Activated CD8-positive, alpha-beta memory T cell treated with anti-CD3 and anti-CD28 coated beads for 1 hour (primary cell): ENCODE data around the gene MYLK4.

Source experiments
- DNase-seq, 2 donors: peaks; one replicate each; pipeline ENCODE4 v3.0.0-alpha.2; 2020; ENCODE audit warnings: low read depth in 1 of 2; ENCODE audit errors: extremely low read depth in 1 of 2

The MYLK4 gene

DNA sequence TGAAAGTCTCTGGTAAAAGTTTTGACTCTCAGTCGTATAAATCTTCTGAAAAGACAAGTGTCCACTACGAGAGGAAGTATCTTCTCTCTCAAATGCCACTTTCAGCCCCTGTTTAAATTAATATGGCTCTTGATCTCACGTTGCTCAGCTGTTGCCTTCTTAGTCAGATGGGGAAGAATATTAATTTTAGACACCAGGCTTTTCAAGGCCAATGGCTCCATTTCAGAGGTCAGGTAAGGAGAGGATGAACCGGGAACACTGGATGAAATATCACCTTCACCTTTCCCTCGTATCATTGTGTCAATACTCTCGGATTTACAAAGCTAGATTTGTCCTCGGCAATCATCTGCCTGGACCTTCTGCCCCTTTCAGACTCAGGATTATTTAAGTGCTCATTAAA, at the start of gene MYLK4:
TSS of gene MYLK4 (minus strand) at position 91 of the 400 bp plus-strand sequence. CDS start 1,628 bp downstream, outside the sequence.
- DNase-seq: no peak

DNA sequence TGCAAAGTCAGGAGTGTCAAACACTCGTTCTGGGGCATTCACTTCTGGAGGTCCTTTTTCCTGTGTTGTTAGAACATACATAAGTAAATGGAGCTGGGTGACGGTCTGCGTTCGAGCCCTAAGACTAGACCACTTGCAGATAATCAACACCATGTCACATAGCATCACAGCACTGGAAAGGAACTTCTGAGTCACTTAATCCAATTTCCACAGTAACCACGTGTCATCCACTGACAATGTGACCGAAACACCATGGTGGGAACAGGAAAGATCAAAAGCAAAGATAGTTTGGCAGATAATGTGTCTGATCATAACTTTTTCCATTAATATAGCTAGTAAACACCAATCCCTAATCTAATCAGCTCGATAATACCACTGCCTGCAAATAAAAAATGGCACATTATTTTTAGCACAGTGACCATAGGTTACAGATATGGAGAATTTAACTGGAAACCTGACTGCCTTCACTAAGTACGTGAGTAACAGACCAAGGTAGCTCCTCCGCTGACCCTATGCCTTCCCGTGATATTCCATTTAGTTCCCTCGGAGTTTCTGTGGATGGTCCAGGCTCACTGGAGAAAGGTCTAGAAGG, 49.3 kb upstream of the MYLK4 start:
- no peak for DNase-seq

DNA sequence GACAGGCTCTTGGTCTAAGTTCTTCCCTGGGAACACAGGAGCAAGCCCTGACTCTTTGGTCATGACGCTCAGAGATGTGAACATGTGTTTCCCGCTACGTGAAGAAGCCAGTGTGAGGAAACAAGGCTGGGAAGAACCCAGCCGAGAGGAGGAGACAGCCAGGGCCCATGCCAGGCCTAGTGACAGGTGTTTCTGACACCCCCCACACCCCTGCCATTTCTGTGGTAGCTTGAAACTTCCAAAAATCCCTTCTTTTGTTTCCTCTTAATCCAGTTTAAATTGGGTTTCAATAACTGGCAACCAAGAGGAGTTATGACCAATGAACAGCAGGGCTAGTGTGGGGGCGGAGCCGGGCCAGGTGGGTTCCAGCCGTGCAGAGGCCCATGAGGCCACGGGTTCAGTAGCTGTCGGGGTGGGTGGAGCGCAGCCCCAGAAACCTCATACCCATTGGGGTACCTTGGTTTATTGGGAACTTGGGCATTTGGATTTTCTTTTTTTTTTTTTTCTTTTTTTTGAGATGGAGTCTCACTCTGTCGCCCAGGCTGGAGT, 47.9 kb upstream of the MYLK4 start:
- no peak for DNase-seq

DNA sequence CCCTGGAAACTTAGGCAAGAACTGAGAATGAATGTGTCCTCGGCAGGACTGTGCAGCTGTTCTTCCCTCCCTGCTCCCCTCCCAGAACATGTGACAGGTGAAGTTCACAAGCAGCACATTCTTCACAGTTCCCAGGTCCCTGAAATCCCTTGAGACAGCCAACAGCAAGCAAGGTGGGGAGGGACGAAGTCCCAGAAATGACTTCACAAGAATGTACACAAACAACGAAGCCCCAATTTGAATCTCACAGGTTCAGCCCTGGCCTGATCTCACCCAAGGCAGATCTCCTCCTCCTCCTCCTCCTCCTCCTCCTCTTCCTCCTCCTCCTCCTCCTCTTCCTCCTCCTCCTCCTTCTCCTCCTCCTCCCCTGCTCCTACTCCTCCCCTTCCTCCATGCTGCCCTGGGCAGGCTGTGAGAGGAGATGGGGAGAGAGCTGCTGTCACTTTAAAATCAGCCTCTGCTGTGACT, 46.9 kb upstream of the MYLK4 start:
- no peak for DNase-seq

DNA sequence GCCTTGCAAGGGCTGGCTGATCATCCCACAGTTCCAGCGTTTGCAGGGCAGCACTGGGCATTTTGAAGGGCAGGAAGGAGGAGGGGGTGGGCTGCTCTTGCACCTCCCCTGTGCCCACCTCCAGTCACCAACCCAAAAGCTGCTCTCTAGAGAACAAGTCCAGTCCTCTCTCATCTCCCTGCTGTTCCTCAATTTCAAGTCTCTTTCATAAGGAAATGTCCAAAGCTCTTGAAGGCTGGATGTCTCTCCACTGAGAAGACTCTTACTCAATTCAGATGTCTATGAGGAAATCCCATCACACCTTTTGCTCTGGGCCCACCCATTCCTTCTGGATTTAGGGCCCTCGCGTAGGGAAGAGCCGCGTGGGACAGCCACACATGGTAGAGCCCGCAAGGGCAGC, 46.1 kb upstream of the MYLK4 start:
- DNase-seq: no peak

DNA sequence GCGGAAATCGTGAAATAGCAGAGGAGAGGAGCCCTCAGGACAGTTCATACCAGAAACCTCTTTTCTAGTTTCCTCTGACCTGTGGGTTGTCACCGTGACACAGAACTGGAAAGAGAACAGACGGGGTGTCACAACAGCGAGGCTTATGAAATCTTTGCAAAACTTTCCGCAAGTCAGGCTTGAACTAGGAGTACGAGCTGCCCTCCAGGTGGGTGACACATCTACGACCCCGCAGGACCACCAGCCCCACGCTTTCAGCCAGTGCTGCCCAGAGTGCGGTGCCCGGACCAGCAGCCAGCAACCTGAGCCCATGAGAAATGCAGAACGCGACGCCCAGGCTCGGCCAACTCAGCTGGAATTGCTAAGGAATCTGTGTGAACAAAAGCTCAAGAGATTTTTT, 45.2 kb upstream of the MYLK4 start:
- DNase-seq: no peak

DNA sequence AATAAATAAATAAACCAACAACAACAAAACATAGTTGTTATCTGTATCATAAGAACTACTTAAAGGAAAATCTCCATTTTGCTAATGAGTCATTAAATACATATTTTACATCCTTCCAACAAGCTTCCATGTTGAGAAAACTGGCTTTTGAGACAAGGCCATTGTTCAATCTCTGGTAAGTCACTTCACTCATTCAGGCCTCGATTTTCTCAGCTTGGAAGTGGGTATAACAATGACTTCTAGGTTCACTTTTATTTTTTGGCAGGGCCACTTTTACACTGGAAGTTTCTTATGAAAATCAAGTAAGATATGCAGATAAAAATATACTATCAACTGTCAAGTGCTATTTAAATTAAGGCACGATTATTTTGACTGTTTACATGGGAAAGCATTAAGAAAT, 44.4 kb upstream of the MYLK4 start:
- DNase-seq: no peak

DNA sequence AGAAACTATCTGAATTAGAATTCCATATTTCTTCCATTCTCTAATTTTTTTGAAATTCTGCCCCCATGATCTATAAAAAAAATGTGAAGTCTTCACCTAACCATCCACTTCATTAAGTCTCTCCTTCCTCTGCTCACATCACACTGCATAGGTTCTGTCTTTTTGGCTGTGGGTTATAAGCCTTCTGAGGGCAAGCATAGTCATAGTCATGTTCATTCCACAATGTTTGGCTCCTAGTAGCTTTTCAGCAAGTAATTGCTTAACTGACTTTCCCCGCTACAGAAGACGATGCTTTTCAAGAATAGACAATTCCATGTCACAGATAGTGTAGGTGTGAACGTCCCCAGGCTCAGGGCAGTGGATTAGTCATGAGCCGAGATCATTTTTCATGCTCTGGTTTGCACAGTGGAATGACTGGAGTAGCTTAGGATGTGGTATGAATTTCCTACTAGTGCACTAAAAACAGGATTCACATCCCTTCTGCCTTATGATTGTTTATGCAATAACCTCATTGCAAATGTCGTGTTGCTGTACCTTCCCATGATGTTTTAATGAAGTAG, 43.5 kb upstream of the MYLK4 start:
- no peak for DNase-seq

DNA sequence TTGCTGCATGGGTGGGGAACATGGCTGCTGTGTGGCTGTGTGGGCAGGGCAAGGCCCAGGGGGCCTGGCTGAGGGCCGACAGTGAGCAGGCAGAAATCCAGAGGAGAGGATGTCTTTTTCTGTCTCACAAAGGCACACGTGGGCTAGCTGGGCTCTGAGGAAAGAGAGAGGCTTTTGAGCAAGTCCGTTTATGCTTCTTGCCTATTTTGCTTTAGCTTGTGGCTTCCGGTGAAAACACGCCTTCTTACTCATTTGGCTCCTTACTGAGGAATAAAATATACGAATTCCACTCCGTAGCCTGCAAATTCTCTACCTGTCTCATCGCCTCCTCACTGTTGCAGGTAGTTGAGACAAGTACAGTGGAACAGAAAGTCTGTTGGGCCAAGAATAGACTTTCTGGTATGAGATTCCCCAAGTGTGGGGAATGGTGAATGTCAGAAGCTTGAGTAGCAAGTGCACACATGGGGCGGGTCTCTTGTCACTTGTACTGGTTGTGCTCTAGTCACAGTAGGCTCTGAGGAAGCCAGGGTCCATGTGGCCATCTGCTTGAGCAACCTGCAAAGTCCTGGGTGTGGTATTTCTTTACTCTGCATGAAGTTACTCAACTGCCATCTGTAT, 42.9 kb upstream of the MYLK4 start:
- no peak for DNase-seq

DNA sequence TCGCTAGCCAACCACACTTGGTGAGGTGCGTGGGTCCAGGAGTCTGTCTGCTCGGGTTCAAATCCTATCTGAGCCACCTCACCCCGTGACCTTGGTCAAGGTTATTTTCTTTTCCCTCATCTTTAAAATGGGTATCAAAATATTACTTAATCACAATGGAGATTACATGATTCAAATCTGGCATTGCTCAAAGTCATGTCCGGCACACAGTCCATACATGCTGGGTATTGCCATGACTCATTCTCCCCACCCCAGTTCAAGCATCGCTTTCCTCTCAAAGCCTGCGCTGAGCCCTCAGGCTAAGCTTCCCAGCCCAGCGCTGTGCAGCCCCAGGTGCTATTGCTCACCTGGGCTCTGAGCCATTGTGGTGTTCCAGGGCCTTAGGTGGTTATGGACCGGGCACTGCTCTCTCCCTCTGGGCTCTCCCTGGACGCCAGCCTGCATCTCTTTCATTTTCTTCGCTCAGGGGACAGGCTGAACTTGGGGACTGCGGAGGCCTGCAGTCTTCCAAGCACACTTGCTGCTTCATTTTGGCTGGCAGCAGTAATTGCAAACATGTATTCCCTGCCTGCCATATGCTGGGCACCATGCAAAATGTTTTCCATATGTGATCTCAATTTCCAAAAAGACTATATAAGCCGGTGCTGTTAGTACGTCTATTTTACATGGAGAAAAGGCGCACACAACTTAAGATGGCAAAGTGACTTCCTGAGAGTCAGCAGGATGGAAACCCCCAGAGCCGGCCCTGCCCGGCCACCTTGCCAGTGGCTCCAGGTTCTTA, 41.8 kb upstream of the MYLK4 start:
- no peak for DNase-seq

DNA sequence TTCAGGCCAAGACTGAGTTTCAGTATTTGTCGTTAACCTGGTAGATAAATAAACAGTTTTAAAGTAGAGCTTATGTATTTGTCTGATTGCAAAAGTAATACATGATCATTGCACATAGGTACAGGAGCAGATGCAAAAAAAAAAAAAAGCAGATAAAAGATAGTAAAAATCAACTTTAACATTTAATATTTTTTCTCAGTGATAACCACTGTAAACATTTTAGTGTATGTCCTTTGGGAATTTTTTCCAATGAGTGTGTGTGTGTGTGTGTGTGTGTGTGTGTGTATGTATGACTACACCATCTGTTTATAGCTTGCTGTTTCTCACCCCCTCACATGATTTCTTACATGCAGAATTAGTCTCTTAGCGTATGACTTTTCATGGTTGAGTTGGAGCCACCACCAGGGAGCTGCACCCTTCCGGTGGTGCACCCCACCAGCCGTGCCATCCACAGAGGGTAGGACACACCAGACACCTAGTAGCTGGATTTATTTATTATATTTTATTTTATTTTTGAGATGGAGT, 40.8 kb upstream of the MYLK4 start:
- DNase-seq: no peak

DNA sequence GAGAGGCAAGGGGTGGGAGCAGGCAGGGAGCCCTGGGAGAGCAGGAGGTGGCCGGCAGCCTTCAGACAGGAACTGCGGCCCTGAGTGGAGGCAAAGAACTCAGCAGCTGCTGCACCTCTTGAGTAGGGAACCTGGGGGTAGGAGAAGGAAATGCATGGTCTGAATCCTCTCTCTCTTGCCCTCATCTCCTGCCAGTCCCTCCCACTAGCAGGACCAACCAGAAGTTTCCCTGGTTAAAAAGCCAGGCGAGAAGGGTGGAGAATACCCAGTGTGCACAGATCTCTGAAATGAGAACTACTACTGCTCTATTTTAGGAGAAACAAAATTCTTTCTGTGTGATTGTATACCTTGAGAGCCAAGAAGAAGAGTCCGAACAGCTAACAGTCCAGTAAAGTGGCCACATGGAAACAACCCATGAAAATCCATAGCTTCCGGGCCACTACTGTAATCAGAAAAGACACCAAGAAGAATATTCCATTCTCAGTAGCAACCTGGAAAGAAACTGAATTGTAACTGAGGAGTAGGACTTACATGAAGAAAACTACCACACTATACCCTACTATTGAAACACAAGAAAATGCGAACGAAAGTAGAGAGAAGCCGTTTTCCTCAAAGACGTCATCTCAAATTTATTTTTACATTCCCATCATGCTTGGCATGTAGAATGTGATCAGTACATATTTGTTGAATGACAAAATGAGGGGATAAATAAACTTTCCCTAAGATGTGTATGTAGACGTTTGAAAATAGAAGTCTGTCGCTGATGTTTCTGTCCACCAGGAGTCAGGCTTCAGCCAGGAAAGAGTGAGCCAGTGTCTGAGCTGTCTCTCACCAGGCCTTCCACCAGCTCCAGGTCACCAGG, 40.1 kb upstream of the MYLK4 start:
- DNase-seq: no peak

DNA sequence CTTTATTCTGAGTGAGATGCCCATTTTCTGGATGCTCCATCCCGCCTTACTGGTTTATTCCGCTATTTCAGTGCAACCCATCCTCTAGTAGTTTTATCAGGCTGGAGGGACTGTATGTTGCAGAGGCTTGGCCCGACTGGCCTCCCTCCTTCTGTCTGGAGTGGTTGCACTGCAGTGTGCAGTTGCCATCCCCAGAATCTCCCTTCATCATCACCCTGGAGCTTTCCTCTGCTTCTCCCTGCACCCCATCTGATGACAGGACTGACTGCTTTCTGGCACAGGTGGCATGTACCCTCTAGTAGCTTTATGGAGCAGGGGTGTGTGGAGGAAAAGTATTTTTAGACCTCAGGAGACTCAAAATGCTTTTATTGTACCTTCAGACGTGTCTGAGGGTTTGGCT, 35.5 kb upstream of the MYLK4 start:
- no peak for DNase-seq

DNA sequence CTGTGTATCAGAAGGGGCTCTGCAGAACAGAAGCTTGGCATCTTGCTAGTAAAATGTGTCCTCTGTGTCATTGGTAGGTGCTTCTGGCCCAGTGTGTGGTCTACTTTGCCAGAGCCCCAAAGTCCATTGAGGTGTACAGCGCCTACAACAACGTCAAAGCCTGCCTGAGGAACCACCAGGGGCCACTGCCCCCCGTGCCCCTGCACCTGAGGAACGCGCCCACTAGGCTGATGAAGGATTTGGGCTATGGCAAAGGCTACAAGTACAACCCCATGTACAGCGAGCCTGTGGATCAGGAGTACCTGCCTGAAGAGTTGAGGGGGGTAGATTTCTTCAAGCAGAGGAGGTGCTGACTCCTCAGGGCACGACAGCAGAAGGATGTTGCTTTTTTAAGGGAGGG, 34.2 kb upstream of the MYLK4 start:
- DNase-seq: no peak

DNA sequence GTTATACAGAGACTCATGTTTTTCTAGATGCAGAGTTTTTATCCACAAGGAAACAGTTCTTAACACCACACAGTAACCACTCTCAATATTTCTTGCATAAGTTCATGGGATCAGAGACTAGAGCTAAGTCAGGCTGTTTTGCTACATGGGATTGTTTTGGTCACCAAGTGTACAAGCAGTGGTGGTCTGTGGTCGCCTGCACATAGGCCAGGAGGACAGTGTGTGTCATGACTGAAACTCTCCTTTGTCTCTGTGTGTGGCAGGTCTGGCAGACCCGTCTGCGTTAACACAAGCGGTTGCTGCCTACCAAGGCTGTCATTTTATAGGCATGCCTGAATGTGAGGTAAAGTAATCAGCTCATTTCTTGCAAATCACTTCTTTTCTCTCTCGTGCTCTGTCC, 33.3 kb upstream of the MYLK4 start:
- no peak for DNase-seq

DNA sequence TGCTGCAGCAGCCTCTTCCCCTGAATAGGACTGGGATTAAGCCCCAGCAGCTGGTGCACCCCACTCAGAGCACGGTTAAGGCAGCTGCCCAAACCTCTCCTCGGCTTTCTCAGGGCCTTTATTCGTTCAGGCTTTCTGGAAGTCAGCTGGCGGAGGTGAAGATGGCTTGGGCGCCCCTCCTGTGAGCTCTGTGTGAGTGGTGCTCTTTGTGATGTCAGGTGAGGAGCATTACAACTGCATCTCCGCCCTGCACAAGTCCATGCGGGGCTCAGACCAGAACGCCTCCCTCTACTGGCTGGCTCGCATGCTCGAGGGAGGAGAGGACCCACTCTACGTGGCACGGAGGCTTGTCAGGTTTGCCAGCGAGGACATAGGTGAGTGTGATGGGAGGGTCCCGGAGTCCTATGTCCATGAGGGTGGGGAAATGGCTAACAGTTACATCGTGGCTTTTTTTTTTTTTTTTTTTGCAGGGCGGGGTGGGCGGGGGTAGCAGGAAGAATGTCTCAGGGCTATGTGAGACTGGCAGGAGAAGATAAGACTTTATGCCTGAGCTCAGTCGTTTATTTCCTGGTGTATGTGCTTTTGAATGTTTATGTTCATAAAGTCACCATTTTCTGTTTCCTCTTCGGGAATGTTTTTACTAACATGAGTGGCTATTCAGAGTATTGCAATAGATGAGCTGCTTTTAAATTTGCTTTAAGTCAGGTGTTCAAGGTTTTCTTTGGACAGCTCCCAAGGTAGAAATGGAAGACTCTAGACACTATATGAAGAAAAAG, 32.7 kb upstream of the MYLK4 start:
- DNase-seq: no peak

DNA sequence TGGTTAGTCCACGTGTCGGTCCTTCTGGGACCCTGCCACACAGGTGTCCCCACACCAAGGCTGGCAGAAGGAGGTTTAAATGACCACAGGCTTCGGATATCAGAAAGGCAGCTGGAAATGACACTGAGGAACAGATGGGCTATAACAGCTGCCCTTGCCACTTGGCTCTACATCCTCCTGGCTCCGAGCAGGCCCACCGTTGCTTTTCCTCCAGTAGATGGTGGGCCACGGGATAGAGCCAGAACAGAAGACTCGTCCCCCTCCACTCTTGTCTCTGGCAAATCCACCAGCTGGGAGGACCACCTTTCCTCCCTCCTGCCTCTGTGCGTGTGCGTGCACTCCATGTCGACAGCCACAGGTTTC, 32.1 kb upstream of the MYLK4 start:
- no peak for DNase-seq

DNA sequence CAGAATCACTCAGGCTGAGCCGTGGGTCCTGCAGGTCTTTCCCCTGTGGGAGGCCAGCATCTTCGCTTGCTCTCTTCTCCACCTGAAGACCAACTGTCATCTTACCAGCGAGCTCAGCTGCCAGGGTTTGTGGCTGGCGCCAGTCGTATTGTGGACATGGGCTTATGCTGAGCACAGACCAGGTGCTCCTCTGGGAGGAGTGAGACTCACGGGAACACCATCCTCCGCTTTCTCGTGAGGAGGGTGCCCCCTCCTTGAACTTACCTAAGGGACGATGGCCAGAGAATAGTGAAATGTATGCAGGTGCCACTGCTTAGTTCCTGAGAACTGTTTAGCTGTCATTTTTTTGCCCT, 31.6 kb upstream of the MYLK4 start:
- no peak for DNase-seq

DNA sequence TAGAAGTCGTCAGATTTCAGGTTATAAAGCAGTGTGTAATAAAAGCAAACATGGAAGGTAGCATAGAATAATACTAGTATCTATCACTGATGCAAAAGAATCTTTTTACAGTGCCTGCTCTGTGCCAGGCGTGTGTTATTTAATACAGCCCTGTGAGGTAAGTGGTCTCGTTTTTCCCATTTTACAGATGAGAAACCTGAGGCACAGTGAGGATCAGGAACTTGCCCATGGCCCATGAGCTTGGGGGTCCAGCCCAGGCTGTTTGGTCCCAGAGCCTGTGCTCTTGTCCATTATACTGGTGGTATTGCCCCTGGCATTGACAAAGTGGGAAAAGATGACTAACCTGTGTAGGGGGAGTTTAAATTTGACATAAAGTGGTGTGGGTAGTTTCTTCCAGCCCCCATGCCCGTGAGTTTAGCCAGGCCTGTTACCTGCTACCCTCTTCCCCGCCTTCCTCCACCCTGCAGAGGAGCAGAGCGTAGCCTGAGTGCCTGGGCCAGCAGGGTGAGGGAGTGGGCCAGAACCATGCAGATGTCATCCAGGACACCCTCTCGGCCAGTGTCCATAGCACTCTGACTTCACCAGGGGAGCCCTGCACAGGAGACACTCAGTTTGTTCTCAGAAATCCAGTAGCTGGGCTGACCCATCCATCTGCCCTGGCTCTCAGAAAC, 31.1 kb upstream of the MYLK4 start:
- no peak for DNase-seq
